IPS DF 19.7 (cell line): Measurements from ENCODE around the gene DZIP1.

Experiments used
- DNase-seq: peaks from one replicate; pipeline ENCODE4 v3.0.0-alpha.2; 2013; ENCODE audit warnings: low read depth, low spot score

Gene DZIP1

GRCh38 chr13:95643936-95644598 lies 439 bp downstream of the DZIP1 start:
- no peak for DNase-seq

GRCh38 chr13:95643571-95643935 lies 953 bp downstream of the DZIP1 start:
- no peak for DNase-seq

GRCh38 chr13:95642999-95643398 lies 1.5 kb downstream of the DZIP1 start:
- DNase-seq, result no peak

DNA sequence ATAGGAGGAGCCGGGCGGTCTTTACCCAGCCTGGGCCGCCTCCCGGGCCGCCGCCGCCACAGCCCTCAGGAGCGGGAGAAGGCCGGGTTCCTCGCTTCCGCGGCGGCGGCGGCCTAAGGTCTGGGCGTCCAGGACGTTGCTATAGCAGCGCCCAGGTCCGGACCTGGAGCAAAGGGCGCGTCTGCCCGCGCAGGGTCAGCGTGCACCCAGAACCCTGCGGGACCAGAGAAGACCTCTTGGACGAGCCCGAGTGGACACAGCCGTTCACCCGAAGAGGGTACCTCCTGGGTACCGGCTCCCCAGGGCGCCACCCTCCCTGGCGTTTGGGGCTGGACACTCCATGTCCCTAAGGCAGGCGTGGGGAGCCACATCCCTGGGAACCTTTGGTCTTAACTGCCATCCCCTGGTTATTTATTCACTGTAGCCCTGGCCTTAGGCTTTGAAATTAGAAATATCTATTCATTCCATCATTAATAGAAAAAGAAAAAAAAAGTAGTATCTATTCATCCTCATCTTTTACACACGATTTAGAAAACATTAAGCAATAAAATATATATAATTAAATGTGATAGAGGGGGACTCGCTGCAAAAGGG lies 2.4 kb downstream of the DZIP1 start:
- DNase-seq, result no peak

- no peak for DNase-seq
These were observed 3.0 kb downstream of the DZIP1 start for GRCh38 chr13:95641291-95642027.

- no peak for DNase-seq
These were observed 7.7 kb downstream of the DZIP1 start for GRCh38 chr13:95636853-95637252.

DNA sequence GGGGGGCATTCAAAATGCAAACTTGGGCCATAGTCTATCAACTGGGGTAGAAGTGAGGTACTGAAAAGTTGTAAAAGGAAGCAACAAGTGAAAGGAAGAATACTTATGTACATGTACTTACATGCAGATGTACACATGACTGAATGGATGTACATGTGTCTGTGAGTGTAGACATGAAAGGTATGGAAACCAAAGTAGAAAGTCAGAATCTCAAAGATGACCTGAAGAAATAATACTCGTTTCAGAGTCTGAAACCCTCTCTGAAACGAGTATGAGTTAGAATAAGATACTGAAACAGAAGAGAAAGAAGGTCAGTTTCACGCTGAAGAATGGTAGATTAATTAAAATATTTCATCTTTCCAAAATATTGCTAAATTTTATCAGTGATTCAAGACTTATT lies 13.9 kb downstream of the DZIP1 start:
- no peak for DNase-seq

DNA sequence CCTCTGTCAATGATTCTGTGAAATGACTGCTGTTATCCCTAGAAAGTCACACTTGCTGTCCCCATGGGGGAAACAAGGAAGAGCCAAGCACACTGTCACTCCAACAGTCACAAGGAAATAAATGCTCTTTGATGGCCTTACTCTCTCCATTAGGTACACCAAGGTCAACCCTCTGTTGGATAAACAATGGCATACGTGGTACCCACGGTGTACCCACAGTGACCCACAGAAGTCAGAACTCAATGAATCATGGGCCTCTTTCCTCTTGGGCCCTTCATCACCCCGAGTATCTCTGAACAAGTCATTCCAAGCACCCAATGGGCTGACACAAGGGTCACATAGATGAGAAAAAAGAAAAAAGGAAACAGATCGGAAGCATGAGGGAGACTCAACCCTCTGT lies 15.4 kb downstream of the DZIP1 start:
- no peak for DNase-seq

DNA sequence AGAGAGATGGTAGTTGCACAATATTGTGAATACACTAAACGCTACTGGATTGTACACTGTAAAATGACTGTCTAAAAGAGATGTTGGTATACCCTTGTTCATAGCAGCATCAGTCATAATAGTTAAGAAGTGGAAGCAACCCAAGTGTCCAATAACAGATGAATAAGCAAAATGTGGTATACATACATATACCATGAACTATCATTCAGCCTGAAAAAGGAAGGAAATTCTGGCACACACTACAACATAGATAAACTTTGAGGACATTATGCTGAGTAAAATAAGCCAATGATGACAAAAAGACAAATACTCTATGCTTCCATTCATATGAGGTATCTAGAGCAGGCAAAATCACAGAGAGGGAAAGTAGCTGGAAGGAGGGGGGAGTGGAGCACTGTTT lies 16.0 kb downstream of the DZIP1 start:
- no peak for DNase-seq

DNA sequence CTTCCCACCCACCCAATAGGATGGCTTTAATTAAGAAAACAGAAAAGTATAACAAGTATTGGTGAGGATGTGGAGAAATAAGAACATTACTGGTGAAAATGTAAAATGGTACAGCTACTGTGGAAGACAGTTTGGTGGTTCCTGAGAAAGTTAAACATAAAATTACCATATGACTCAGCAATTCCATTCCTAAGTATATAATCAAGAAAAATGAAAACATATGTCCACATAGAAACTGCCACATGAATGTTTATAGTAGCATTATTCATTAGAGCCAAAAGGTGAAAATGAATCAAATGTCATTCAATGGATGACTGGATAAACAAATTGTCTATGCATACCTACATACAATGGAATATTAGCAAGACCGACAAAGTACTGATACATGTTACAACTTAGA lies 16.9 kb downstream of the DZIP1 start:
- no peak for DNase-seq

DNA sequence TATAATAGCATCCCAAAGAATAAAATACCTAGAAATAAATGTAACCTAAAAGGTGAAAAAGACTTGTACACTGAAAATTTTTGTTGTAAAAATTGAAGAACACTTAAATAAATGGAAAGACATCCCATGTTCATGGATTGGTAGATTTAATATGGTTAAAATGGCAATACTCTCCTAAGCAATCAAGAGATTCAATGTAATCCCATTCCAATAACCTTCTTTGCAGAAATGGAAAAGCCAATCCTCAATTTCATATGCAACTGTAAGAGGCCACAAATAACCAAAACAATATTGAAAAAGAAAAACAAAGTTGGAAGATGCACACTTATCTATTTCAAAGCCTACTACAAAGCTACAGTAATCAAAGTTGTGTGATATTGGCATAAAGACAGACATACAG lies 17.7 kb downstream of the DZIP1 start:
- DNase-seq, result no peak

GRCh38 chr13:95624020-95624419 lies 20.5 kb downstream of the DZIP1 start:
- DNase-seq, result peak; percentile 56

- no peak for DNase-seq
These were observed 21.4 kb downstream of the DZIP1 start for GRCh38 chr13:95623141-95623540.

- no peak for DNase-seq
These were observed 23.5 kb downstream of the DZIP1 start for GRCh38 chr13:95620825-95621498.

DNA sequence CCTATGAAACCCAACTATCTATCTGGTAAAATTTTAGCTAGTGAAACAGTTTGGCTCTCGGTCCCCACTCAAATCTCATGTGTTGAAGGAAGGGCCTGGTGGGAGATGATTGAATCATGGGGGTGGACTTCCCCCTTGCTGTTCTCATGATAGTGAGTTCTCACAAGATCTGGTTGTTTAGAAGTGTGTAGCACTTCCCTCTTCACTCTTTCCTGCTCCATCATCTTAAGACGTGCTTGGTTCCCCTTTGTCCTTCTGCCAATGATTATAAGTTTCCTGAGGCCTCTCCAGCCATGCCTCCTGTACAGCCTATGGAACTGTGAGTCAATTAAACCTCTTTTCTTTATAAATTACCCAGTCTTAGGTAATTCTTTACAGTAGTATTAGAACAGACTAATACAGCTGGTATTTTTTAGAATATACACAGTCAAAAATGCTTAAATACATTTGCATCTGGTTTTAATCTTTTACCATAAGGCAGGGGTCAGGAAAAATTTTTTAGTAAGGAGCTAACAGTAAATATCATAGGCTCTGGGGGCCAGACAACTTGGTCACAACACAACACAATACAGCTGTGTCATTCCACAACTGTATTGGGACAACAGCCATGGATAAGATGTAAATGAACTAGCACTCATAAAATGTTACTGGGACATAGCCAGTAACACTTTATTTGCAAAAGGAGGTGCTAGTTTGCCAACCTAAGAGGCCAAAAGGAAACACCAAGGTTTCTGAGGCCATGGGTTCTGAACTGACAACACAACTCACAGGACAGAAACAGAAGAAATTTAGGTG lies 24.3 kb downstream of the DZIP1 start:
- DNase-seq, result no peak

DNA sequence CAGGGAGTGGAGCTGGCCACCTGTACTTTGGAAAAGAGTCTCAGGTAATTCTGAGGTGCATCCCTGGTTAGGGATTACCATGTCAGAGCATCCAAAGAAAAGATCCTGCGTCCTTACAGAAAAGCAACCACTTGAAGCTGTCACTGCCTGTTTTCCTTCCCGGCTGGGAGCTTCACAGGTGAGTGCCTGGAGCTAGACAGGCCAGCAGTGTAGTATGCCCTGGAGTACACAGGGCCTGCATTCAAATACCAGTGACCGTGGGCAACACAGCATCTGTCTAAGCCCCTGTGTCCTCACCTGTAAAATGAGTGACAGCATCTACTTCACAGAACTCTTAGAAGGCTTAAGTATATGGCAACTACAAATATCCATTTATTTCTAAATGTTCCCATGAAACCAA lies 29.0 kb downstream of the DZIP1 start:
- no peak for DNase-seq

DNA sequence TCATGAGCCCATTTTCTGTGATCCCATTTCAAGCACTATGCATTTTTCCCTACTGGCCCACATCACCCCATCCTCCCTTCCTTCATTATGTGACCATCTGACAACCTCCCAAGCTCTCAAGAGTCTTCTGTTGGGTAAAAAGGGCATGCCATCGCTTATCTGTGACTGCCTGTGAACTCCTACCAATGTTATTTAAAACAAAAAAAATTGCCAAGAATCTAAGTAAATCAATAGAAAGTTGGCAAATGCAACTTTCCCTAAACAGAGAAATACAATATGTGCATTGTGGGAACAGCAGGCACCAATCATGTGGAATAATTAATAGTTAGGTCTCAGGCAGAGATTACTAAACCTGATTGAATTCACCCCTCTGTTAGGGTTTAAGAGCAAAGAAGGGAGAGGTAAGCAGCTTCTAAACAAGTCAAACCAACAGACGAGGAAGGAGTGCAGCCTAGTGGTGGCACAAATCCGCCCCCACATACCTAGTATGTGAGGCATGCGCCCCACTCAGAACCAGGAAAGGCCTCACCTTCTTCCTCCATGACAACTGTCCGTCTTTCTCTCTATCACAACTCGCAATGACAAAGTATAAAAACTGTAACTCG lies 29.8 kb downstream of the DZIP1 start:
- no peak for DNase-seq

- no peak for DNase-seq
These were observed 35.7 kb downstream of the DZIP1 start for GRCh38 chr13:95608640-95609323.

GRCh38 chr13:95607366-95607765 lies 37.1 kb downstream of the DZIP1 start:
- no peak for DNase-seq

GRCh38 chr13:95605448-95606125 lies 38.9 kb downstream of the DZIP1 start:
- no peak for DNase-seq
